Stimulated activated CD4-positive, alpha-beta T cell treated with anti-CD3 and anti-CD28 coated beads, Interleukin-4, amount 100 ng/mL, for 48 hours (primary cell): ENCODE data around the gene SMC1B.
A peak's percentile ranks its signal among the peaks of the same experiment; 100 is the strongest.
"Not testable (repeated sequence)": the region's sequence is repeated elsewhere in the genome, so short reads cannot be mapped to it uniquely, and the experiment has no call there.

Experiments used
- DNase-seq, 2 donors: peaks; one replicate each; pipeline ENCODE4 v3.0.0-alpha.2; 2020; ENCODE audit warnings: low read depth in 2 of 2

The SMC1B gene

GRCh38 chr22:45349916-45350315 lies 63.5 kb downstream of the SMC1B start:
- no peak for DNase-seq

DNA sequence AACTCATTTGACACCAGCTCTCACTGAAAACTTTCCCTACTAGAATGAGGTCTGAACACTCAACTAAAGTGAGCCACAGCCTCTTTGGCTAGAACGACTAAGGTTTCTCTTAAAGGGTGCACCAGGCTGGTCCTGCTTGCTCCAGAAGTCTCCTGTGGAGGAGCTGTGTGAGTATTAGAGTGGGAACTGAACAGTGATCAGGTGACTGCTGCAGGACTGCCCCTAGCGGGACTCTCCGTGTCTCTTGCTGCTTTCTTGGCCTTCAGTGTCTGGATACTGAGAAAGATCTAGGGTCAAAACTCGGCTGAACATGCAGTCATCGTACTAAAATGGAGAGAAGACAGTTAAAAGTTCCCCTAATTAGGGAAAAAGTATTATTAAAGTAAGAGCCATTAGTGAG lies 69.1 kb downstream of the SMC1B start:
- DNase-seq: no peak

DNA sequence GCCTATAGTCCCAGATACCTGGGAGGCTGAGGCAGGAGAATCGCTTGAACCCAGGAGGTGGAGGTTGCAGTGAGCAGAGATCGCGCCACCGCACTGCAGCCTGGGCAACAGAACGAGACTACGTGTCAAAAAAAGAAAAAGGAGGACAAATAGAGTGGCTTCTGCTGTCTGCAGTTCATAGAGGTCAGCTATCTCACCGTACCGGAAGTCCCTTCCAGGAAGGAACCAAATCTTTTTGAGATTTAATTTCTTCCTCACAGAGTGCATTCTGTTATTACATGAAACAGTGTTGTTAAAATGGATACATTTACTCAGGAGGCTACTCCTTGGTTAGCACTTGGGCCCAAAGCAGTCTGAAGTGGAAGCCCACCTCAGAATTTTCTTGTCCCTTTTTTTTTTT lies 70.3 kb downstream of the SMC1B start:
- DNase-seq: no peak

GRCh38 chr22:45341498-45341897 lies 71.9 kb downstream of the SMC1B start:
- DNase-seq: peak; percentile 25 to 44

- DNase-seq: no peak
Observed at GRCh38 chr22:45340323-45340722, 73.1 kb downstream of the SMC1B start.

DNA sequence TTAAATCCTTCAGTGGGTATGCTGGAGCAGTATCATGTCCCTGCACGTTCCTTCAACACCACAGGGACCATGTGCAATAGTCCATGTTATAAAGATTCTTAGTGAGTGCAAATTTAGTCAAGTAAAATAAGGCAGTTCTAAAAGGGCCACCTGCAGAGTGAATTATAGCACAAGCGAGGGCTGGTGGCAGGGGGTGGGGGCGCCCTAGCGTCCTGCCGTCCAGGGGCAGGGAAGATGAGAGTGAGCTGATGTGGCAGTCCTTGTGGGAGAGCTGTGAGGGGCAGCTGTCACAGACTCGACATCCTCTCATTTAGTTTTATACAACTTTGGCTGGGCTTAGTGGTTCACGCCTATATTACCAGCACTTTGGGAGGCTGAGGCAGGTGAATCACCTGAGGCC lies 74.6 kb downstream of the SMC1B start:
- DNase-seq: no peak

- DNase-seq: no peak
Observed at GRCh38 chr22:45337536-45337935, 75.9 kb downstream of the SMC1B start.

DNA sequence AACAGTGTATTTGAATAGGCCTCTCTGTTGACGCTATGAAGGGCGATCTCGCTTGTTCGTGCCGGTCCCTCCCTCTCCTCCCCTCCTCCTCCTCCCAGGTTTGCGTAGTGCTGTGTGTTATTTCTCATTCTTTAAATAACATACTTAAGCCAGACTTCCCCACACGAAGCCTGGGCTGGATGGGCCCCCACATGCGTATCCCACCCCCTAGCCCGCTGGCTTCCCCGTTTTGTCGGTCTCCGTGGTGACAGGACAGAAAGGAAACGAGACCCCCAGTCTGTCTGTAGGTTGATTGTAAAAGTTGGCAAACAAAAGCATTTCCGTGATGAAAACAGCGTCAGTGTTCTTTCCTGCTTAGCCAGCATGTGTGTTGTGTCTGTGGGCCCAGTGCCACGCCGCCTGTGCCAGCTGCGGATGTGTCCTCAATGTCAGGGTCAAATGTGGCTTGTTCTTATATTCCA lies 76.4 kb downstream of the SMC1B start:
- DNase-seq: no peak

DNA sequence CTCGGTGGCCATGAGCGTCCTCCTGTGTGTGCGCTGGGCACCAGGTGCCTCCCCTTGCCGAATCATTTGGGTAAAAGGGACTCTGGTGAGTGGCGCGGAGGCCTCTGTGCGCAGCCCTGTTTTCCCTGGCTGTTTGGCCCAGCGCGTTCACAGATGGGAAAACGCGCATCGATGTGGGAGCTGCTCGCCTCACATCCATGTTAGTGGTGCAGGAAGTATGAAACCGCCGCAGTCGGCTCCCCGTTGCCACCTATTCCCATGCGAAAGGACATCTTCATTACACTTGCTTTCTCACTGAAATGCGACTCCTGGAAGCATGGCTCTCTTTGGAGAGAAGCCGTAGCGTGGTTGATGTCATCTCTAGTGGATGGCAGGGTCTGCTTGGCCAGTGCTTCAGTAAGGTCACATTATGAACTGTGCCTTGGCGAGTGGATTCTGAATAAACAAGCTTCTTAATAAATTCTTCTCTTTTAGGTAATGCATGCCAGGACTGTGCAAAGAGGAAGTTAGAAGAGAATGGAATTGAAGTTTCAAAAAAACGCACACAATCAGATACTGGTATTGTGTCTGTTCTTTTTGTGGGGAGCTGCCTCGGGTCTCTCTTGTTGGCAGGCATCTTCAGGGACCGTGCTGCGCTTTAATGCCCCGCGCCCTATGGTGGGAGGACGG lies 77.4 kb downstream of the SMC1B start:
- no peak for DNase-seq

DNA sequence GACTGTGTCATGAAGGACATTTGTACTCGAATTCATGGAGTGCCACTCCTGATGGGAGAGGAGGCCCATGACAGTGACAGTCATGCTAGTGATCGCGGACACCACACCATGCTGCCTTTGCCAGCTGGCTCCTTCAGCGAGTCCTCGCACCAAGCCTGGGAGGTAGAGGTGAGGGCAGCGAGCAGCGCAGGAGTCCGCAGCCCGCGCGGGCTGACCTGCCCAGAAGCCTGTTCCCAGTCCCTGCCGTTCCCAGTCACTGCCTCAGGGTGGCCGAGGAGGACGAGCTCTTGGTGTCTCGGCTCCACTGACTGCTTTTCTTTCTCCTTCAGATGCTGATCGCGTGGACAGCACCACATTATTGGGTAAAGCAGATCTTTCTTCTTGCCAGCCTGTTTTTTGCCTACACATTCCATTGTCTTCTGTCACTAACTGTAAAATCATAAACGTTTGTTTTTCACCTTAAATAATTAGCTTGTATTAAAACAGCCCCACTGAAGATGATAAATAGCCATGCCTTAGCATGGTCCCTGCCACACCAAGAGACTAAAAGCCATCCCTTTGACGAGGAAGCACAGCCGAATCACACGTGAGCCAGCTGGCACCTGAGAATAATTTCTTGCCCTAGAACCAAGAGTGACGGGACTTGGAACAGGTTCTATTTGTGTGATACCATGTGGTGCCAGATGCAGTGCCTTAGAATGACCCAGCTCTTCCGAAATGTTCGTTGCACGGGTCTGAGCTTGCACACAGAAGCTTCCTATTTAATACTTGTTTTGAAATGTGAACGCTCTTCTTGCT lies 78.2 kb downstream of the SMC1B start:
- no peak for DNase-seq

DNA sequence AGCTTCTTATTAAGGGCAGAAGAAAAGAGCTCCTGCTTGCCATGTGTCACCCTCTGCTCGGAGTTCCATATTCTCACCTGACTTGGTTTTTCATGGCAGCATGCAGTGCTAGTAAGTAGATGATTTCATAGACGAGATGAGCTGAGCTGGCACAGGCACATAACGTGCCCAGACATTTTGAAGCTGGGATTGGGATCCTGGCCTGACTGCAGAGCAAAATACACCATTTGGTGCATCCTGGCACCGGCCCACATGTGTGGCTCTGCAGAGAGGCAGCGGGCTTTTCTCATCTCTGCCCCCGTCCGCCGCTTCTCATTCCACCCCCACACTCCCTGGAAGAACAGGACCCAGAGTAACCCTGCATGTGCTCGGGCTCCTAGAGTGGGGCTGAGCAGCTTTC lies 78.9 kb downstream of the SMC1B start:
- no peak for DNase-seq

DNA sequence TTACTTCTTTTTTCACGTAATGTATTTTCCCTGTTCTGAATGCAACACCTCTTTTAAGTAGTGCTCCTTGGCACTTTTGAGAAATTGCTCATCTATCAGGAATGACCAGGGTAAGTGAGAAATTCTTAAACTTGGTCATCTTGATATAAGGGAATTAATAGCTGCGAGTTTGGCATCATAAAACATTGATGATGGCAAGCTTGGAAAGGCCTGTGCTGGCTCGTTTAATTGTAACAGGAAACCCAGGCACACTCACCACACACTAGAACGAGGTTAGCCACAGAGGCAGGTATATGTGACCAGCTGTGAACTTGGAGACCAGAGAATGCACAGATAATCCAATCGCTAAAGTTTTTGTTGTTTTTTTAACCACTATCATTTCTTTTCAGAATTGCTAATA lies 79.3 kb downstream of the SMC1B start:
- DNase-seq: no peak

DNA sequence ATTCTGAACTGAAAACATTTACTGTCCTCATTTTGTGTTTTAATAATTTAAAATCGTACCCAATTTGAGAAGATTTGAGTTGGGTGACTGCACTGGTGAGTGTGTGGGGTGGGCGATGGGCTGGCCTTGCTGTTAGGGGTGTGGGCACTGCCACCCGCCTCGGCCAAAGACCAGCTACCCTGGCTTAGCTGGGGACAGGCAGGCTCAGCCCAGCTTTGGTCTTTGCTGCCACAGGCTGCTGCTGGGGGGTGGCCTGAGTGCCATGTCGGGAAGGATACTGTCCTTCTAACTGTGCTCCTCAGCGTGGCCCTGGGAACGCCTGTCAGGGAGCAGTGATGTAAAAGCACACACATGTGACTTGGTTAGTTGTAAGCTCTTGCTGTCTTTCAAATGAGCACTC lies 81.4 kb downstream of the SMC1B start:
- no peak for DNase-seq

- no peak for DNase-seq
Observed at GRCh38 chr22:45331486-45331885, 81.9 kb downstream of the SMC1B start.

GRCh38 chr22:45330548-45330947 lies 82.9 kb downstream of the SMC1B start:
- DNase-seq: no peak

- no peak for DNase-seq
Observed at GRCh38 chr22:45329530-45329936, 83.9 kb downstream of the SMC1B start.

- DNase-seq: no peak
Observed at GRCh38 chr22:45328822-45329529, 84.4 kb downstream of the SMC1B start.

DNA sequence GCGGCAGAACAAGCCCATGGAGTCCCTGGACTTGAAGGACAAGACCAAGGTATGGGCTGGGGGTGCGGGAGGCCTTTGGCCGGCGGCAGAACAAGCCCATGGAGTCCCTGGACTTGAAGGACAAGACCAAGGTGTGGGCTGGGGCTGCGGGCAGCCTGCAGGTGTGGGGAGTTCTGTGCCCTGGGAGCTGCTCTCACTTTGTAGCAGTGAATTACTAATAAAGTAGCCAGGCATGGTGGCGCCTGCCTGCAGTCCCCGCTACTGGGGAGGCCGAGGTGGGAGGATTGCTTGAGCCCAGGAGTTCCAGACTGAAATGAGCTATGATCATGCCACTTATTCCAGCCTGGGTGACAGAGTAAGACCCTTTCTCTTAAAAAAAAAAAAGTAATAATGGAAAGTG lies 85.1 kb downstream of the SMC1B start:
- DNase-seq: not testable (repeated sequence)

DNA sequence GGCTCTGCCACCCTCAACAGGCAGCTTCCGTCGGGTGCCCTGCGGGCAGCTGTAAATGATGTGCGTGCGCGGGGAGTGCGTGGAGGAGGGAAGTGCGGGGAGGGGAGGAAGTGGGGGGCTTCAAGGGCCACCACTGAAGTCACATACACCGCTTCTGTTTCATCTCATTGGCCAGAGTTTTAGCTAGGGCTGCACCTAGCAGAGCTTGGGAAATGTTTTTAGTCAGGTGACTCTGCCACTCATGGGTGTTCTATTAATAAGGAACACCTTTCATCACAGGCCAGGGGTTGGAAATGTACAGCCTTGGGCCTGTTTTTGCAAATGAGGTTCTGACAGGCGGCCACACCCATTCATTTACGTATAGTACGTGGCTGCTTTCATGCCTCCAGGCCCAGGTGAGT lies 89.1 kb downstream of the SMC1B start:
- DNase-seq: no peak

DNA sequence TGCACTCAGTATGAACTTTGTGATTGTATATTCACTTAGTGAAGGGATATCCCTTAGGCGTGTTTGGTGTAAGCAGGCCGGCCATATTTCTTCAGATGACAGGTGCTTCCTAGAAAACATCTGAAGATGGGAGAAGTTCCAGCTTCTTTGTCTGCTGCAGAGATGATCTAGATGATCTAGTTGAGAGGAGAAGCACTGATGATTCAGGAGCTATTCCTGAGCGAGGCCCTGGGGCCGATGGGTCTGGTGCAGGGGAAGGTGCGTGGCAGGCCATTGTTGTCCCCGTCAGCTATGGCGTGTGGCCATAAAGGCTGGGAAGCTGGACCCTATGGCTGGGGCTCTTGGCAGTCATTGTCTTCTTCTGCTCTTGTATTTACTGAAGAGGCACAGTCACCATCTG lies 89.7 kb downstream of the SMC1B start:
- no peak for DNase-seq

DNA sequence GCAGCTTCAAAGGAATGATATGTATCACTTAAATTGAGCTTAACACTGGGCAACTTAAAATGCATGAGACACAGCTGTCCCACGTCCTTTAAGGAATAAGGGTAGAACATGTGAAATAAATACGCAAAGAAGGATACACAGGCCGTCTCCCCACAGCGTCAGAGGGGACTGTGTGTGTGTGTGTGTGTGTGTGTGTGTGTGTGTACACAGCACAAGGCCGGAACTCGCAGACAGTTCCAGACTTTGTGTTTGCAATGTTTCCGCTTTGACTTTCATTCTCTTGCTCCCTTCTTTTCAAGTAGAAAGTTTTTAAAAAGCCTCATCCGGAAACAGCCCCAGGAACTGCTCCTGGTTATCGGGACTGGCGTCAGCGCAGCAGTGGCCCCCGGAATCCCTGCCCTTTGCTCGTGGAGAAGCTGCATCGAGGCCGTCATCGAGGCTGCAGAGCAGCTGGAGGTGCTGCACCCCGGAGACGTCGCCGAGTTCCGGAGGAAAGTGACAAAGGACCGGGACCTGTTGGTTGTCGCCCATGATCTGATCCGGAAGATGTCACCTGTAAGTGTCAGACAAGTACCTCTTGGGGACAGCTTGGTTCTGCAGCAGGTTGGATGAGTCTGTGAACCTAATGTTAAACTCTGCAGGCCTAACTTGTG lies 90.4 kb downstream of the SMC1B start:
- DNase-seq: no peak

DNA sequence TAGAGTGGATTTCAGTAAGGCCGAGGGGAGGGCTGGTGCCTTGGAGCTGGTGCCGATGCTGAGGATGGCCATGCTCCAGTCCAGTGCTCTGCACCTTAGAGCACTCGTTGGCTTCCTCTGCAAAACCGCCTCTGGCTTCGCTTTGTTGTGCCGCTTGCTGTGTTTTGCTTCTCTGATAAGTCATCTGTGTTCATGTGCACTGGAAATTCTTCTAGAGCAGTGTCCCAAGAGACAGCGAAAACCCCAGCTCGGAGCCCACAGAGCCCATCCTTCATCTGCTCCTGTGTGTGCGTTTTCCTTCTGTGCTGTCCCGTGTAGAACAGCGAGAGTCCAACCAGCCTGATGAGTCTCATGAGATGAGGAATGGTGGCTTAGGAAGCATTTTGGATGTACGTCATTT lies 91.6 kb downstream of the SMC1B start:
- no peak for DNase-seq
